Astrocyte of the cerebellum (primary cell): ENCODE results near the gene SENP7.
"Not testable (repeated sequence)": the region's sequence is repeated elsewhere in the genome, so short reads cannot be mapped to it uniquely, and the experiment has no call there.

Experiments
- DNase-seq: peaks from one replicate; pipeline ENCODE4 v3.0.0-alpha.2; 2011; ENCODE audit warnings: low read depth
- H3K4me3 ChIP-seq: 2 replicates; pipeline ENCODE4 v1.5.1; 2011; ENCODE audit warnings: mild to moderate bottlenecking, low read depth, low read length, moderate library complexity
- in situ Hi-C: cut with HindIII; loops from 2 replicates; pipeline ENCODE4 v1.10.0; 2017; ENCODE audit warnings: low sequenced_read_pairs
- TF ChIP-seq, protein P1 (sequence below): IDR thresholded peaks from 2 replicates; pipeline ENCODE4 v1.5.1; 2012; ENCODE audit warnings: low read length, low read depth, moderate library complexity, mild to moderate bottlenecking; ENCODE audit errors: missing control alignments

Gene SENP7

DNA sequence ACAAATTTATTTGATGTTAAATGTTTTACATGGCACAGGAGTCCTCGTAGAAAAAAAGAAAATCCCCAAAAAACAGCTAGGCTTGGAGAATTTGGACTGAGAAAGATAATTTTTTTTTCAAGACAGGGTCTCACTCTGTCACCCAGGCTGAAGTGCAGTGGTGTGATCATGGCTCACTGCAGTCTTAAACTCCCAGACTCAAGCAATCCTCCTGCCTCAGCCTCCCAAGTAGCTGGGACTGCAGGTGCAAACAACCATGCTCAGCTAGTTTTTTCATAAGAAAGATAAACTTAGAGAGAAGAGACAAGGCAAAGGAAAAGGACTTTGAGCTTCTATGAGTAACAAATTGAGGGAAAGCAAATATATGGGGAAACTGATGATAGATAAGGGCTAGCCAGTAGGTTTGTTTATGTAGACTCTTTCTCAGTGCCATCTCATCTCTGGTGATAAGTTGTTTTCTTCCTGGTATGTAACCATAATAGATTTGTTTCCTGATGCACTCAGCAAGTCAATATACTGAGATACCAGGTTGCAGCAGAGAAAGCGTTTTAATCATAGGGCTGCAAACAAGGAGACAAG is 35.6 kb upstream of the SENP7 start:
- in situ Hi-C loops, result no loop called here
- TF ChIP-seq, protein P1, sequence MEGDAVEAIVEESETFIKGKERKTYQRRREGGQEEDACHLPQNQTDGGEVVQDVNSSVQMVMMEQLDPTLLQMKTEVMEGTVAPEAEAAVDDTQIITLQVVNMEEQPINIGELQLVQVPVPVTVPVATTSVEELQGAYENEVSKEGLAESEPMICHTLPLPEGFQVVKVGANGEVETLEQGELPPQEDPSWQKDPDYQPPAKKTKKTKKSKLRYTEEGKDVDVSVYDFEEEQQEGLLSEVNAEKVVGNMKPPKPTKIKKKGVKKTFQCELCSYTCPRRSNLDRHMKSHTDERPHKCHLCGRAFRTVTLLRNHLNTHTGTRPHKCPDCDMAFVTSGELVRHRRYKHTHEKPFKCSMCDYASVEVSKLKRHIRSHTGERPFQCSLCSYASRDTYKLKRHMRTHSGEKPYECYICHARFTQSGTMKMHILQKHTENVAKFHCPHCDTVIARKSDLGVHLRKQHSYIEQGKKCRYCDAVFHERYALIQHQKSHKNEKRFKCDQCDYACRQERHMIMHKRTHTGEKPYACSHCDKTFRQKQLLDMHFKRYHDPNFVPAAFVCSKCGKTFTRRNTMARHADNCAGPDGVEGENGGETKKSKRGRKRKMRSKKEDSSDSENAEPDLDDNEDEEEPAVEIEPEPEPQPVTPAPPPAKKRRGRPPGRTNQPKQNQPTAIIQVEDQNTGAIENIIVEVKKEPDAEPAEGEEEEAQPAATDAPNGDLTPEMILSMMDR, result no peak
- no peak overlapping the region for H3K4me3 ChIP-seq
- DNase-seq, result no peak

DNA sequence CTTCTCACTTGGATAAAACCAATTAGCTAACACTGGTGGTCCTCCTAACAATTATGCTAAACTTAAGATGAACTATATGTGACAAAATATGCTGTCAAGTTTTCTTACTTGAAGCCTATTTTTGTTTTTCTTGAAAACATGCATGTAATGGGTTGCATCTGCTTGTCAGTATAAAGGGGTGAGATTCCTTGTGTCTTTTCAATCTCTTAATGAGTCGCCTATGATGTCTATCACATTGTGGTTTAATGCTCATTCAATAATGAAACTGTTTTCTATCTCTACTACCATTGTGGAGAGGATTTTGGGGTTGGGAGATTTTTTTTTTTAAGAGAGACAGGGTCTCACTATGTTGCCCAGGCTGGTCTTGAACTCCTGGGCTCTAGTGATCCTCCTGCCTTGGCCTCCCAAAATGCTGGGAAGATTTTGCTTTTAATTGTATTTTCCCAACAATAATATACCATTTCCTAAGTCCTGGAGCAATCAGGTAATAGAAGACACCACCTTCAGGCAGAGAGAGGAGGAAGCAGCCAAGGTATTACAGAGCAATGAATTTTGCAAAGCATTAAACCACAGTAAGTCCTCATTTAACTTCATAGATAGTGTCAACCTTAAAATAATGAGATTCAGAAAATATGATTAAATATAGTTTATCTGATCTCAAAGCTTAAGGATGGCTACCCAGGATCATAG is 31.3 kb upstream of the SENP7 start:
- DNase-seq, result no peak
- TF ChIP-seq, protein P1, result no peak
- no peak overlapping the region for H3K4me3 ChIP-seq
- in situ Hi-C loops, result no loop called here

DNA sequence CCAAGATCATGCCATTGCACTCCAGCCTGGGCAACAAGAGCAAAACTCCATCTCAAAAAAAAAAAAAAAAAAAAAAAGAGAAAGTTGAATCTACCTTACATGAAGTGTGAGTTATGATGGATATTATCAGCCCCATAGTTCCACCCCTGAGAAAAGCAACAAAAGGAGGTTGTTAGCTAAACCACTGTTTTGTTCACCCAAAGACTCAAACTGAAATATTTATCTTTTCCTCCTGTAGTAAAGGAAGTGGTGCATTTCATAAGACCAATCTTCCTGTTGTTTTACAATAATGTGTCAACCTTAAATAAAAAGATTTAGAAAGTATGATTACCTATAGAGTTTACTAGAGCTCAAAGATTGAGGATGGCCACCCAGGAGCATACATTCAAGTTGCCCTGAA is 29.9 kb upstream of the SENP7 start:
- in situ Hi-C loops, result no loop called here
- H3K4me3 ChIP-seq, result no peak overlapping the region
- TF ChIP-seq, protein P1, result no peak
- DNase-seq, result no peak

DNA sequence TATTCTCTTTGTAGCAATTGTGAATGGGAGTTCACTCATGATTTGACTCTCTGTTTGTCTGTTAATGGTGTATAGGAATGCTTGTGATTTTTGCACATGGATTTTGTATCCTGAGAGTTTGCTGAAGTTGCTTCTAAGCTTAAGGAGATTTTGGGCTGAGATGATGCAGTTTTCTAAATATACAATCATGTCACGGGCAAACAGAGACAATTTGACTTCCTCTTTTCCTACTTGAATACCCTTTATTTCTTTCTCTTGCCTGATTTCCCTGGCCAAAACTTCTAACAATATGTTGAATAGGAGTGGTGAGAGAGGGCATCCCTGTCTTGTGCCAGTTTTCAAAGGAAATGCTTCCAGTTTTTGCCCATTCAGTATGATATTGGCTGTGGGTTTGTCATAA is 23.9 kb upstream of the SENP7 start:
- in situ Hi-C loops, result not testable (repeated sequence)

DNA sequence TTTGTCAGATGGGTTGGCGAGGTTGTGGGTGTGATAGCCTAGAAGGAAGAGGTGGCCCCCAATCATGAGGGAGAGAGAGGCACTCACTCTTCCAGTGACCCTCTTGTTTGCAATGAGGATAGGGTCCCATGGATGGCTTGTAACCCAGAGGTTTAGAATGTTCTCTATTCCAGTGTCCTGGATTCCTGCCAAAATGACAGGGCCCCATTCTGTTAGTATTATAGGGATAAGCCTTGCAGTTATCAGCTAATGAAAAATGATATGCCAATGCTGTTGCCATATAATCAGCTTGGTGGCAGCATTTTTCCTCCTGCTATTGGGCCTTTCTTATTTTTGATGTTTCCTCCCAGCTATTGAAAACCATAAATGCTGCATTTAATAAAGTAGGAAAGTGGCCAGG is 23.3 kb upstream of the SENP7 start:
- TF ChIP-seq, protein P1, result no peak
- in situ Hi-C loops, result no loop called here
- no peak for DNase-seq
- no peak overlapping the region for H3K4me3 ChIP-seq

More for the DNA sequence above, 23.9 kb upstream of the SENP7 start:
- H3K4me3 ChIP-seq, DNase-seq: not testable (repeated sequence)

DNA sequence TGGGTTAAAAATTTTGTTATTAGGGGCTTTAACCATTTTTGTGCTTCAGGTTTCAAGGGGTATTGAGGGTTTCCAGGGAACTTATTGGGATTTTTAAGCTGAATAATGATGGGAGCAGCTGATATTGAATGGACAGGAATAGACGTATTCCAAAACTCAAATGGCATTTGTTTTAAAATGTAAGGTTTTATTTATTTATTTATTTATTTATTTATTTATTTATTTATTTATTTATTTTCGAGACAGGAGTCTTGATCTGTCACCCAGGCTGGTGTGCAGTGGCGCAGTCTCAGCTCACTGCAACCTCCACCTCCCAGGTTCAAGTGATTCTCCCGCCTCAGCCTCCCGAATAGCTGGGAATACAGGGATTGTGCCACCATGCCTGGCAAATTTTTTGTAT is 22.2 kb upstream of the SENP7 start:
- H3K4me3 ChIP-seq, result no peak overlapping the region
- in situ Hi-C loops, result no loop called here
- TF ChIP-seq, protein P1, result no peak
- no peak for DNase-seq

DNA sequence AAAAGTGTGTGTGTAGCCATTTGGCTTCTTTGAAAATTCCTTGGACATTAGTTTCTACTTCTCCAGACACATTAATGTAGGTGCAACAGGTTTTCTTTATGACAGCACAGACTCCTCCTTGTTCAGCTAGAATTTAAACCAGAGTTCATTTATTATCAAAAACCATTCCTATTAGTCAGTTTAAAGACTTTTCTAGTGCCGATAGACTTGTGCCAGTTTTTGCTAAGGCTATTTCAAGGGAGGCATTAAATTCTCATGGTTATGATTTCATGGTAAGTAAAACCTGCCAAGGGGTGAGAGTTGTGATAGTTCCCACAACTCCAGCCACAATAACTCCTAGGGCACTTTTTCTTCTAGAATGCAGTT is 20.6 kb upstream of the SENP7 start:
- TF ChIP-seq, protein P1, result no peak
- no peak for DNase-seq
- in situ Hi-C loops, result no loop called here
- H3K4me3 ChIP-seq, result no peak overlapping the region
